Embryonic facial prominence (tissue), 1 donor: Measurements from ENCODE around the gene NFAM1.
A peak's percentile ranks its signal among the peaks of the same experiment; 100 is the strongest.

ENCODE experiments used
- DNase-seq: peaks from one replicate; pipeline ENCODE4 v3.0.0-alpha.2; 2016; ENCODE audit errors: extremely low spot score

Gene NFAM1

GRCh38 chr22:42383851-42384417 lies 48.3 kb downstream of the NFAM1 start:
- DNase-seq = no peak

GRCh38 chr22:42383287-42383686 lies 48.9 kb downstream of the NFAM1 start:
- no peak for DNase-seq

GRCh38 chr22:42380769-42381551 lies 51.2 kb downstream of the NFAM1 start:
- no peak for DNase-seq

- no peak for DNase-seq
Measured at GRCh38 chr22:42379966-42380537, 52.2 kb downstream of the NFAM1 start.

GRCh38 chr22:42376711-42377554 lies 55.3 kb downstream of the NFAM1 start:
- DNase-seq = no peak

- no peak for DNase-seq
Measured at GRCh38 chr22:42375982-42376381, 56.2 kb downstream of the NFAM1 start.

- DNase-seq = no peak
Measured at GRCh38 chr22:42372976-42373375, 59.2 kb downstream of the NFAM1 start.

- no peak for DNase-seq
Measured at GRCh38 chr22:42371501-42371900, 60.7 kb downstream of the NFAM1 start.

GRCh38 chr22:42371099-42371498 lies 61.1 kb downstream of the NFAM1 start:
- DNase-seq = no peak

GRCh38 chr22:42369250-42370041 lies 62.8 kb downstream of the NFAM1 start:
- peak; percentile 66 for DNase-seq

GRCh38 chr22:42368379-42369249 lies 63.6 kb downstream of the NFAM1 start:
- no peak for DNase-seq

GRCh38 chr22:42367980-42368378 lies 64.2 kb downstream of the NFAM1 start:
- DNase-seq = no peak

- no peak for DNase-seq
Measured at GRCh38 chr22:42366806-42367581, 65.2 kb downstream of the NFAM1 start.

- no peak for DNase-seq
Measured at GRCh38 chr22:42365942-42366695, 66.1 kb downstream of the NFAM1 start.

- peak; percentile 61 for DNase-seq
Measured at GRCh38 chr22:42365111-42365865, 66.9 kb downstream of the NFAM1 start.

- DNase-seq = peak; percentile 75
Measured at GRCh38 chr22:42364604-42365110, 67.5 kb downstream of the NFAM1 start.

GRCh38 chr22:42363892-42364291 lies 68.3 kb downstream of the NFAM1 start:
- no peak for DNase-seq

GRCh38 chr22:42361523-42361922 lies 70.7 kb downstream of the NFAM1 start:
- DNase-seq = no peak
